PC-9 (cell line): ENCODE data around the gene CYP24A1. TPM values are rescaled to one million over a fixed set of nuclear protein-coding genes. Genes with fewer than 3 reads are reported as not detected.

Source experiments
- BruUV-seq: library from RNA; stranded (reverse); fragments of 400-500 nt; replicated peaks from 2 replicates; lab custom pipeline; 2021; lab: Mats Ljungman, UMichigan
- CTCF ChIA-PET: fragments of 300-600 bp; sonication (Branson Sonifier 250); formaldehyde crosslinking; loops from one replicate; lab custom pipeline; 2022; ENCODE audit warnings: antibody characterized with exemption; lab: Charles Lee
- POLR2A ChIA-PET: fragments of 300-600 bp; sonication (Branson Sonifier 250); formaldehyde crosslinking; loops from one replicate; lab custom pipeline; 2022; ENCODE audit warnings: antibody characterized with exemption; ENCODE audit not compliant: unreplicated experiment; lab: Charles Lee
- DNase-seq, 2 experiments: peaks; one replicate each; pipeline versions ENCODE4 v3.0.0 to v3.0.0-alpha.2; 2015 to 2022; ENCODE audit warnings: mixed read lengths in 1 of 2
- H2AFZ ChIP-seq: fragments of 200-600 bp; sonication (generic); 2 replicates; pipeline ENCODE4 v1.8.1; 2017; ENCODE audit warnings: antibody characterized with exemption
- H3F3A ChIP-seq: fragments of 200-600 bp; sonication (generic); 2 replicates; pipeline ENCODE4 v1.8.1; 2017; ENCODE audit warnings: antibody characterized with exemption, mild to moderate bottlenecking, low read depth; ENCODE audit not compliant: insufficient read depth
- H3K27ac ChIP-seq: fragments of 200-600 bp; sonication (generic); 2 replicates; pipeline ENCODE4 v1.6.1; 2016; ENCODE audit warnings: mixed run types
- H3K27me3 ChIP-seq: fragments of 200-600 bp; sonication (generic); 2 replicates; pipeline ENCODE4 v1.6.1; 2016; ENCODE audit warnings: low read depth, mixed run types; ENCODE audit not compliant: insufficient read depth
- H3K36me3 ChIP-seq: fragments of 200-600 bp; sonication (generic); 2 replicates; pipeline ENCODE4 v1.6.1; 2016; ENCODE audit warnings: low read depth, mixed run types
- H3K4me1 ChIP-seq: fragments of 200-600 bp; sonication (generic); replicated peaks from 2 replicates; pipeline ENCODE4 v1.6.1; 2016; ENCODE audit warnings: mixed run types; ENCODE audit not compliant: insufficient read depth
- H3K4me2 ChIP-seq: fragments of 200-600 bp; sonication (generic); 2 replicates; pipeline ENCODE4 v1.6.1; 2017; ENCODE audit warnings: mixed run types
- H3K4me3 ChIP-seq: fragments of 200-600 bp; sonication (generic); 2 replicates; pipeline ENCODE4 v1.6.1; 2016; ENCODE audit warnings: mixed run types
- H3K79me2 ChIP-seq: fragments of 200-600 bp; sonication (generic); 2 replicates; pipeline ENCODE4 v1.6.1; 2017; ENCODE audit warnings: low read depth, mixed run types
- H3K9me2 ChIP-seq: fragments of 200-600 bp; sonication (generic); 2 replicates; pipeline ENCODE4 v1.8.1; 2017; ENCODE audit warnings: mild to moderate bottlenecking; ENCODE audit not compliant: insufficient read depth
- H3K9me3 ChIP-seq: fragments of 200-600 bp; sonication (generic); 2 replicates; pipeline ENCODE4 v1.8.1; 2016; ENCODE audit warnings: low read depth; ENCODE audit not compliant: insufficient read depth
- H4K20me1 ChIP-seq: fragments of 200-600 bp; sonication (generic); 2 replicates; pipeline ENCODE4 v1.8.1; 2017; ENCODE audit not compliant: insufficient read depth
- EZH2 ChIP-seq: fragments of 200-600 bp; sonication (generic); IDR thresholded peaks from 2 replicates; pipeline ENCODE4 v1.8.0; 2017; ENCODE audit warnings: antibody characterized with exemption, low read depth
- intact Hi-C: fragments of 100-400 bp; cut with micrococcal nuclease; formaldehyde crosslinking; loops from one replicate; pipeline ENCODE4 v1.10.0; 2022; ENCODE audit not compliant: unreplicated experiment
- total RNA-seq: library from RNA; stranded (reverse); gene quantifications from 2 replicates; pipeline ENCODE4 v1.2.3, GENCODE V29; 2021
- TF ChIP-seq, protein P1 (sequence below): fragments of 200-600 bp; sonication (generic); conservative IDR thresholded peaks from 2 replicates; pipeline ENCODE4 v1.6.1; 2017; ENCODE audit warnings: mixed run types, antibody characterized with exemption, mild to moderate bottlenecking, moderate library complexity

Gene CYP24A1
- total RNA-seq, 1 experiment from 2014 or later = 4.9 TPM

DNA sequence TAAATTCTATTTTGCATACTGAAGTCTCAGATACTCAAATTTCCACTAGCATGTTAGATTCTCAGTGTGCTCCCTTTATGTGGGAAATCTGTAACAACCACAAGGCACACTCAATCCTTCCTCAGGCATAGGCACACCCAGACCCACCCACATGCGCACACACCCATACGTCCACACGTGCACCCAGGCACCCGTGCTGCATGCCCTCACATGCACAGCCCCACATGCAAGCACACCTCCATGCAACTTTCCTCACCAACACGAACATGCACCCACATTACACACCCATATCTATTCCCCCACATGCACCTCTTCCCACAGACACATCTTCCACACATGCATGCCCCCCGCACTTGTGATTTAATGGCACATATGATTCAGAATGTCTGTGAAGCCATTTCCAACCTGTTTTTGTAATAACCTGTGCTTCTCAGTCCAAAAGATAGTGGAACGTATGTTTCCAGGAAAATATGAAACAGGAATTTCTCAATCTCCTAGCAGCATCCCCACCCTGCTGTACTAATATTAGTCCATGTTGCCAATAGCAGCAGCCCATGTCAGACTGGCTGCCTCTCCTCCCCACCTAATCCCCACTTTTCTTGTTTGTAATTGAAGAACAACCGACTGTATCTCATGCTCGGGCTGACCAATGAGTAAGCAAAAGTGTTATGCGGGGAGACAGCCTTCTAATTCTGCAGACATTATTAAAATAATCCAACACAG lies 11.3 kb upstream of the CYP24A1 start:
- peaks cover 16% of the 10 kb centered on the region for H3K4me1 ChIP-seq
- H3K9me2 ChIP-seq = no peaks in the 10 kb centered on the region
- TF ChIP-seq EZH2 = no peak
- TF ChIP-seq, protein P1, sequence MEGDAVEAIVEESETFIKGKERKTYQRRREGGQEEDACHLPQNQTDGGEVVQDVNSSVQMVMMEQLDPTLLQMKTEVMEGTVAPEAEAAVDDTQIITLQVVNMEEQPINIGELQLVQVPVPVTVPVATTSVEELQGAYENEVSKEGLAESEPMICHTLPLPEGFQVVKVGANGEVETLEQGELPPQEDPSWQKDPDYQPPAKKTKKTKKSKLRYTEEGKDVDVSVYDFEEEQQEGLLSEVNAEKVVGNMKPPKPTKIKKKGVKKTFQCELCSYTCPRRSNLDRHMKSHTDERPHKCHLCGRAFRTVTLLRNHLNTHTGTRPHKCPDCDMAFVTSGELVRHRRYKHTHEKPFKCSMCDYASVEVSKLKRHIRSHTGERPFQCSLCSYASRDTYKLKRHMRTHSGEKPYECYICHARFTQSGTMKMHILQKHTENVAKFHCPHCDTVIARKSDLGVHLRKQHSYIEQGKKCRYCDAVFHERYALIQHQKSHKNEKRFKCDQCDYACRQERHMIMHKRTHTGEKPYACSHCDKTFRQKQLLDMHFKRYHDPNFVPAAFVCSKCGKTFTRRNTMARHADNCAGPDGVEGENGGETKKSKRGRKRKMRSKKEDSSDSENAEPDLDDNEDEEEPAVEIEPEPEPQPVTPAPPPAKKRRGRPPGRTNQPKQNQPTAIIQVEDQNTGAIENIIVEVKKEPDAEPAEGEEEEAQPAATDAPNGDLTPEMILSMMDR = no peak
- intact Hi-C loops = no loop called here
- H4K20me1 ChIP-seq = no peaks in the 10 kb centered on the region
- H3K9me3 ChIP-seq = no peaks in the 10 kb centered on the region
- H3K36me3 ChIP-seq = peaks cover 10% of the 10 kb centered on the region; the same call in 1 of the 2 replicates
- H3K27me3 ChIP-seq = no peaks in the 10 kb centered on the region
- peaks cover 7% of the 10 kb centered on the region for H3F3A ChIP-seq
- no peaks in the 10 kb centered on the region for H3K79me2 ChIP-seq
- DNase-seq = no peak
- H3K4me2 ChIP-seq = no peak overlapping the region
- CTCF ChIA-PET = no interaction called here
- POLR2A ChIA-PET = no interaction called here
- H3K27ac ChIP-seq = no peak overlapping the region
- no TSS peak for BruUV-seq
- H2AFZ ChIP-seq = no peak overlapping the region
- no peak overlapping the region for H3K4me3 ChIP-seq

GRCh38 chr20:54184071-54184470 lies 10.3 kb upstream of the CYP24A1 start:
- no peak for DNase-seq
- H3K9me2 ChIP-seq = no peaks in the 10 kb centered on the region
- no peaks in the 10 kb centered on the region for H3K9me3 ChIP-seq
- no peaks in the 10 kb centered on the region for H3K27me3 ChIP-seq
- H3K4me1 ChIP-seq = peaks cover 26% of the 10 kb centered on the region
- TF ChIP-seq, protein P1 = no peak
- TF ChIP-seq EZH2 = no peak
- H3K27ac ChIP-seq = no peak overlapping the region
- no peak overlapping the region for H3K4me3 ChIP-seq
- peaks cover 10% of the 10 kb centered on the region; the same call in 1 of the 2 replicates for H3K36me3 ChIP-seq
- POLR2A ChIA-PET = interaction anchor here (0.6 kb wide), 1 partner anchor 86 kb away, joined by 4 read pairs; no protein-coding TSS in a partner anchor
- H3F3A ChIP-seq = peaks cover 15% of the 10 kb centered on the region
- no peaks in the 10 kb centered on the region for H4K20me1 ChIP-seq
- no TSS peak for BruUV-seq
- H2AFZ ChIP-seq = no peak overlapping the region
- no peak overlapping the region for H3K4me2 ChIP-seq
- CTCF ChIA-PET = no interaction called here
- H3K79me2 ChIP-seq = no peaks in the 10 kb centered on the region
- intact Hi-C loops = no loop called here

DNA sequence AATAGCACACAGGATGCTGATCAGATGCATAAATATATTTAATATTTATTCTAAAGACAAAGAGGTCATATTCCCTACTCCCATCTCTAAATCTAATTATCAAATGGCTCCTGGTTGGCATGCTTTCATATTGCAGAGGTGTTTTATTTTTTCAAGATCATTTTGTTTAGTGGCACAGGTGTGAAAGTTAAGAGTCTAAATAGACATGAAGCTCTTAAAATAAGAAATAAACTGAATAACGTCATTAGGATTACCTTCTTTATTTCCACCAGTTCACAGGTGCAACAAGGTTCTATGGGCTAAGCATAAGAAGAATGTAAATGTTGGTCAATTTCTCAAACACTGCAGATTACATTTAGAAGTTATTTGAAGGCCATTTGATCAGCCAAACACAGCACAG lies 7.1 kb upstream of the CYP24A1 start:
- no peak overlapping the region for H3K4me2 ChIP-seq
- H3K4me1 ChIP-seq = peaks cover 50% of the 10 kb centered on the region
- H3K9me3 ChIP-seq = no peaks in the 10 kb centered on the region
- H3K27me3 ChIP-seq = no peaks in the 10 kb centered on the region
- peaks cover 10% of the 10 kb centered on the region; the same call in 1 of the 2 replicates for H3K36me3 ChIP-seq
- POLR2A ChIA-PET = no interaction called here
- H2AFZ ChIP-seq = no peak overlapping the region
- no peaks in the 10 kb centered on the region for H3K79me2 ChIP-seq
- BruUV-seq = no TSS peak
- H4K20me1 ChIP-seq = no peaks in the 10 kb centered on the region
- intact Hi-C loops = no loop called here
- peaks cover 20% of the 10 kb centered on the region for H3F3A ChIP-seq
- CTCF ChIA-PET = interaction anchor here (0.7 kb wide), 1 partner anchor 20 kb away, joined by 3 read pairs; no protein-coding TSS in a partner anchor
- H3K27ac ChIP-seq = peak overlapping the region; percentile 81
- TF ChIP-seq, protein P1 = no peak
- TF ChIP-seq EZH2 = no peak
- no peak for DNase-seq
- no peak overlapping the region for H3K4me3 ChIP-seq
- H3K9me2 ChIP-seq = no peaks in the 10 kb centered on the region
